Measurements from ENCODE around the gene CUX1. TPM values are rescaled to one million over a fixed set of nuclear protein-coding genes. Genes with fewer than 3 reads are reported as not detected.

Gene CUX1
- total and polyA plus RNA-seq, 2 of the 13 experiments (the other 11 are each of a cell fraction or from before 2014, with no cell fraction given), result 13.7 to 14.9 TPM

DNA sequence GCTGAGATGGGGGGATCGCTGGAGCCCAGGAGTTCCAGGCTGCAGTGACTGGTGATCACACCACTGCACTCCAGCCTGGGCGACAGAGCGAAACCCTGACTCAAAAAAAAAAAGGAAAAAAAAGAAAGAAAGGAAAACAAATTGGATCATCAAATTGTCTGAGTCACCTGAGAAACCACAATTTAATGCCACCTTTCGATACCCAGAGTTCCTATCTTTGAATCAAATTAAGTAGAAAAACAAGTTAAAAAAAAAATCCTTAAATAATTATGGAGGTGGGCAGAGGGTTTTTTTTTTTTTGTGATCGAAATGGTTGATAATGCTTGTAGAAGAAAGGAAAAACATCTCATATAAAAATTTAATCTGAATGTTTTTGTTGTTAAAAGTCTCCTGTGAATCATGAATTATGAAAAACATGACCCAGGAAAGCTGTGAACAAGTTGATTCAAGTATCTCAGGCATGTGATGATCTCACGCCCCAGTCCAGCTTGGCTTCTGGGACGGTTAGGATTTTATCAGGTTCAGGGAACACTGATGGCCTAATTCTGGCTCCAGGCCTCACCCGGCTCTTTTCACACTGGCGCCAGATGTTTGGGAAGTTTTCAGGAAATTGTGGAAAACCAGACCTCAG lies 25.3 kb upstream of the CUX1 start (continued):
- TF ChIP-seq, protein P1, sequence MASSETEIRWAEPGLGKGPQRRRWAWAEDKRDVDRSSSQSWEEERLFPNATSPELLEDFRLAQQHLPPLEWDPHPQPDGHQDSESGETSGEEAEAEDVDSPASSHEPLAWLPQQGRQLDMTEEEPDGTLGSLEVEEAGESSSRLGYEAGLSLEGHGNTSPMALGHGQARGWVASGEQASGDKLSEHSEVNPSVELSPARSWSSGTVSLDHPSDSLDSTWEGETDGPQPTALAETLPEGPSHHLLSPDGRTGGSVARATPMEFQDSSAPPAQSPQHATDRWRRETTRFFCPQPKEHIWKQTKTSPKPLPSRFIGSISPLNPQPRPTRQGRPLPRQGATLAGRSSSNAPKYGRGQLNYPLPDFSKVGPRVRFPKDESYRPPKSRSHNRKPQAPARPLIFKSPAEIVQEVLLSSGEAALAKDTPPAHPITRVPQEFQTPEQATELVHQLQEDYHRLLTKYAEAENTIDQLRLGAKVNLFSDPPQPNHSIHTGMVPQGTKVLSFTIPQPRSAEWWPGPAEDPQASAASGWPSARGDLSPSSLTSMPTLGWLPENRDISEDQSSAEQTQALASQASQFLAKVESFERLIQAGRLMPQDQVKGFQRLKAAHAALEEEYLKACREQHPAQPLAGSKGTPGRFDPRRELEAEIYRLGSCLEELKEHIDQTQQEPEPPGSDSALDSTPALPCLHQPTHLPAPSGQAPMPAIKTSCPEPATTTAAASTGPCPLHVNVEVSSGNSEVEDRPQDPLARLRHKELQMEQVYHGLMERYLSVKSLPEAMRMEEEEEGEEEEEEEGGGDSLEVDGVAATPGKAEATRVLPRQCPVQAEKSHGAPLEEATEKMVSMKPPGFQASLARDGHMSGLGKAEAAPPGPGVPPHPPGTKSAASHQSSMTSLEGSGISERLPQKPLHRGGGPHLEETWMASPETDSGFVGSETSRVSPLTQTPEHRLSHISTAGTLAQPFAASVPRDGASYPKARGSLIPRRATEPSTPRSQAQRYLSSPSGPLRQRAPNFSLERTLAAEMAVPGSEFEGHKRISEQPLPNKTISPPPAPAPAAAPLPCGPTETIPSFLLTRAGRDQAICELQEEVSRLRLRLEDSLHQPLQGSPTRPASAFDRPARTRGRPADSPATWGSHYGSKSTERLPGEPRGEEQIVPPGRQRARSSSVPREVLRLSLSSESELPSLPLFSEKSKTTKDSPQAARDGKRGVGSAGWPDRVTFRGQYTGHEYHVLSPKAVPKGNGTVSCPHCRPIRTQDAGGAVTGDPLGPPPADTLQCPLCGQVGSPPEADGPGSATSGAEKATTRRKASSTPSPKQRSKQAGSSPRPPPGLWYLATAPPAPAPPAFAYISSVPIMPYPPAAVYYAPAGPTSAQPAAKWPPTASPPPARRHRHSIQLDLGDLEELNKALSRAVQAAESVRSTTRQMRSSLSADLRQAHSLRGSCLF (CRISPR knock-in tag; IDR thresholded peaks at IDR 0.05; ENCODE audit: borderline replicate concordance), result no peak
- TF ChIP-seq ZNF343 (CRISPR knock-in tag; IDR thresholded peaks at IDR 0.05) (no peak), LCORL (IDR thresholded peaks at IDR 0.05) (no peak), LCORL (CRISPR knock-in tag; IDR thresholded peaks at IDR 0.05) (no peak), ZNF33B (CRISPR knock-in tag; IDR thresholded peaks at IDR 0.05) (no peak), SYNCRIP (IDR thresholded peaks at IDR 0.05; ENCODE audit: insufficient read depth, low read depth, low read length) (no peak), PHF20 (CRISPR knock-in tag; IDR thresholded peaks at IDR 0.05) (no peak), SRY (CRISPR knock-in tag; IDR thresholded peaks at IDR 0.05) (no peak), ZZZ3 (CRISPR knock-in tag; IDR thresholded peaks at IDR 0.05; ENCODE audit: borderline replicate concordance) (no peak), HNRNPLL (IDR thresholded peaks at IDR 0.05; ENCODE audit: low read depth, low read length, poor library complexity, severe bottlenecking) (no peak), ZNF235 (CRISPR knock-in tag; IDR thresholded peaks at IDR 0.05; ENCODE audit: borderline replicate concordance) (no peak), MXI1 (IDR thresholded peaks at IDR 0.05; ENCODE audit: borderline replicate concordance, low read depth, low read length) (no peak), ZNF788 (CRISPR knock-in tag; IDR thresholded peaks at IDR 0.05; ENCODE audit: borderline replicate concordance) (no peak), RBAK (CRISPR knock-in tag; IDR thresholded peaks at IDR 0.05) (no peak), DNMT1 (CRISPR knock-in tag; IDR thresholded peaks at IDR 0.05) (no peak), MXD4 (CRISPR knock-in tag; IDR thresholded peaks at IDR 0.05) (no peak)
- TF ChIP-seq, protein P2, sequence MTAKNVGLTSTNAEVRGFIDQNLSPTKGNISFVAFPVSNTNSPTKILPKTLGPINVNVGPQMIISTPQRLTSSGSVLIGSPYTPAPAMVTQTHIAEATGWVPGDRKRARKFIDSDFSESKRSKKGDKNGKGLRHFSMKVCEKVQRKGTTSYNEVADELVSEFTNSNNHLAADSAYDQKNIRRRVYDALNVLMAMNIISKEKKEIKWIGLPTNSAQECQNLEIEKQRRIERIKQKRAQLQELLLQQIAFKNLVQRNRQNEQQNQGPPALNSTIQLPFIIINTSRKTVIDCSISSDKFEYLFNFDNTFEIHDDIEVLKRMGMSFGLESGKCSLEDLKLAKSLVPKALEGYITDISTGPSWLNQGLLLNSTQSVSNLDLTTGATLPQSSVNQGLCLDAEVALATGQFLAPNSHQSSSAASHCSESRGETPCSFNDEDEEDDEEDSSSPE (CRISPR knock-in tag; IDR thresholded peaks at IDR 0.05), result no peak
- TF ChIP-seq, protein P3, sequence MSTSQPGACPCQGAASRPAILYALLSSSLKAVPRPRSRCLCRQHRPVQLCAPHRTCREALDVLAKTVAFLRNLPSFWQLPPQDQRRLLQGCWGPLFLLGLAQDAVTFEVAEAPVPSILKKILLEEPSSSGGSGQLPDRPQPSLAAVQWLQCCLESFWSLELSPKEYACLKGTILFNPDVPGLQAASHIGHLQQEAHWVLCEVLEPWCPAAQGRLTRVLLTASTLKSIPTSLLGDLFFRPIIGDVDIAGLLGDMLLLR (CRISPR knock-in tag; IDR thresholded peaks at IDR 0.05), result no peak
- TF ChIP-seq, protein P4, sequence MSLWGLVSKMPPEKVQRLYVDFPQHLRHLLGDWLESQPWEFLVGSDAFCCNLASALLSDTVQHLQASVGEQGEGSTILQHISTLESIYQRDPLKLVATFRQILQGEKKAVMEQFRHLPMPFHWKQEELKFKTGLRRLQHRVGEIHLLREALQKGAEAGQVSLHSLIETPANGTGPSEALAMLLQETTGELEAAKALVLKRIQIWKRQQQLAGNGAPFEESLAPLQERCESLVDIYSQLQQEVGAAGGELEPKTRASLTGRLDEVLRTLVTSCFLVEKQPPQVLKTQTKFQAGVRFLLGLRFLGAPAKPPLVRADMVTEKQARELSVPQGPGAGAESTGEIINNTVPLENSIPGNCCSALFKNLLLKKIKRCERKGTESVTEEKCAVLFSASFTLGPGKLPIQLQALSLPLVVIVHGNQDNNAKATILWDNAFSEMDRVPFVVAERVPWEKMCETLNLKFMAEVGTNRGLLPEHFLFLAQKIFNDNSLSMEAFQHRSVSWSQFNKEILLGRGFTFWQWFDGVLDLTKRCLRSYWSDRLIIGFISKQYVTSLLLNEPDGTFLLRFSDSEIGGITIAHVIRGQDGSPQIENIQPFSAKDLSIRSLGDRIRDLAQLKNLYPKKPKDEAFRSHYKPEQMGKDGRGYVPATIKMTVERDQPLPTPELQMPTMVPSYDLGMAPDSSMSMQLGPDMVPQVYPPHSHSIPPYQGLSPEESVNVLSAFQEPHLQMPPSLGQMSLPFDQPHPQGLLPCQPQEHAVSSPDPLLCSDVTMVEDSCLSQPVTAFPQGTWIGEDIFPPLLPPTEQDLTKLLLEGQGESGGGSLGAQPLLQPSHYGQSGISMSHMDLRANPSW (CRISPR knock-in tag; IDR thresholded peaks at IDR 0.05; ENCODE audit: borderline replicate concordance), result no peak
